Cardiac fibroblast (primary cell): ENCODE results near the gene FBXO27.

ENCODE experiments used
- DNase-seq, 2 donors: peaks; one replicate each; pipeline versions ENCODE4 v3.0.0 to v3.0.0-alpha.2; 2010; ENCODE audit warnings: low read depth in 2 of 2
- H3K4me3 ChIP-seq, 2 donors: replicated peaks in 1 of 2; 1 replicate in 1 of 2; 2 replicates in 1 of 2; pipeline ENCODE4 v1.5.1; 2011; ENCODE audit warnings: low read depth in 2 of 2, low read length in 2 of 2, mild to moderate bottlenecking in 2 of 2, moderate library complexity in 1 of 2
- CTCF ChIP-seq: IDR thresholded peaks from one replicate; pipeline ENCODE4 v1.5.1; 2011; ENCODE audit warnings: low read depth, mild to moderate bottlenecking, low read length, inconsistent platforms

FBXO27 gene

GRCh38 chr19:39024875-39025641, 7.3 kb downstream of the FBXO27 start:
- H3K4me3 ChIP-seq: no peak overlapping the region
- DNase-seq: no peak
- no peak for TF ChIP-seq CTCF

GRCh38 chr19:39021063-39021462, 11.3 kb downstream of the FBXO27 start:
- DNase-seq: no peak
- no peak overlapping the region for H3K4me3 ChIP-seq
- no peak for TF ChIP-seq CTCF

GRCh38 chr19:39017646-39018045, 14.7 kb downstream of the FBXO27 start:
- no peak for TF ChIP-seq CTCF
- H3K4me3 ChIP-seq: no peak overlapping the region
- DNase-seq: no peak

GRCh38 chr19:39017026-39017425, 15.3 kb downstream of the FBXO27 start:
- DNase-seq: no peak
- no peak for TF ChIP-seq CTCF
- H3K4me3 ChIP-seq: no peak overlapping the region

GRCh38 chr19:39014037-39014436, 18.3 kb downstream of the FBXO27 start:
- H3K4me3 ChIP-seq: no peak overlapping the region
- DNase-seq: no peak
- no peak for TF ChIP-seq CTCF

GRCh38 chr19:39009001-39009400, 23.3 kb downstream of the FBXO27 start:
- TF ChIP-seq CTCF: no peak
- no peak overlapping the region for H3K4me3 ChIP-seq
- DNase-seq: no peak

- no peak overlapping the region for H3K4me3 ChIP-seq
- DNase-seq: no peak
- TF ChIP-seq CTCF: no peak
These were observed 24.2 kb downstream of the FBXO27 start for GRCh38 chr19:39008137-39008536.
